Purkinje cell (primary cell): ENCODE results near the gene FAM236B. TPM values are rescaled to one million over a fixed set of nuclear protein-coding genes. Genes with fewer than 3 reads are reported as not detected.

Experiments used
- polyA plus RNA-seq: library from polyadenylated mRNA; unstranded; fragments of >200 nt; fragmentation: Nextera tagmentation; gene quantifications from 2 replicates; pipeline ENCODE4 v1.2.1, GENCODE V29; 2014

The FAM236B gene
- not detected in 2 replicates for polyA plus RNA-seq

DNA sequence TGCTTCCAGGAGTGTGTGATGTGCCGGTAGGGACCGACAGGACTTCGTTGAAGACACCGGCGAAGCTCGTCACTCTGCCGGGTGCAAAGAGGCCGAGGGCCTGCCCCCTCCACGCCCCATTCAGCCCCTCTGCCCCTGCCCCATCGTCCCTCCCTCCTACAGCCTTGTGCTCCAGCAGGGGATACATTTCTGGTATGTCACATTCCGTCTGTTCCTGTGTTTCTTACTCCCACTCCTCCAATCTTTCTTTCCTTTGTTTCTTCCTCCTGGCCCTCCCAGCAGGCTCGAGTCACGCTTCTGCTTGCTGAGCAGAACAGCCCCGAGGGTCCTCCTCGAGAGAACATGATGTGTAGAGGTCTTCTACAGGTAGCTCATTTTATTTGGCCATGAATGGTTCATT, at the start of gene FAM236B:
Gene FAM236B, minus strand, starts transcription at position 101 of the 400 bp plus-strand sequence. Its CDS starts 100 bp downstream, at position 1.

DNA sequence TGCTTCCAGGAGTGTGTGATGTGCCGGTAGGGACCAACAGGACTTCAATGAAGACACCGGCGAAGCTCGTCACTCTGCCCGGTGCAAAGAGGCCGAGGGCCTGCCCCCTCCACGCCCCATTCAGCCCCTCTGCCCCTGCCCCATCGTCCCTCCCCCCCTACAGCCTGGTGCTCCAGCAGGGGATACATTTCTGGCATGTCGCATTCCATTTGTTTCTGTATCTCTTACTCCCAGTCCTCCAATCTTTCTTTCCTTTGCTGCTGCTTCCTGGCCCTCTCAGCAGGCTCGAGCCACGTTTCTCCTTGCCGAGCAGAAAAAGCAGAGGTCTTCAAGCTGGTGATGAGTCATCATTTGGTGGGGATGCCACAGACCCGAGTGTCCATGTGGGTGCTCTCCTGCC, 25.6 kb upstream of the FAM236B start, which contains the start of gene FAM236D:
Gene FAM236D, minus strand, starts transcription at position 101 of the 400 bp plus-strand sequence. Its CDS starts 100 bp downstream, at position 1.

DNA sequence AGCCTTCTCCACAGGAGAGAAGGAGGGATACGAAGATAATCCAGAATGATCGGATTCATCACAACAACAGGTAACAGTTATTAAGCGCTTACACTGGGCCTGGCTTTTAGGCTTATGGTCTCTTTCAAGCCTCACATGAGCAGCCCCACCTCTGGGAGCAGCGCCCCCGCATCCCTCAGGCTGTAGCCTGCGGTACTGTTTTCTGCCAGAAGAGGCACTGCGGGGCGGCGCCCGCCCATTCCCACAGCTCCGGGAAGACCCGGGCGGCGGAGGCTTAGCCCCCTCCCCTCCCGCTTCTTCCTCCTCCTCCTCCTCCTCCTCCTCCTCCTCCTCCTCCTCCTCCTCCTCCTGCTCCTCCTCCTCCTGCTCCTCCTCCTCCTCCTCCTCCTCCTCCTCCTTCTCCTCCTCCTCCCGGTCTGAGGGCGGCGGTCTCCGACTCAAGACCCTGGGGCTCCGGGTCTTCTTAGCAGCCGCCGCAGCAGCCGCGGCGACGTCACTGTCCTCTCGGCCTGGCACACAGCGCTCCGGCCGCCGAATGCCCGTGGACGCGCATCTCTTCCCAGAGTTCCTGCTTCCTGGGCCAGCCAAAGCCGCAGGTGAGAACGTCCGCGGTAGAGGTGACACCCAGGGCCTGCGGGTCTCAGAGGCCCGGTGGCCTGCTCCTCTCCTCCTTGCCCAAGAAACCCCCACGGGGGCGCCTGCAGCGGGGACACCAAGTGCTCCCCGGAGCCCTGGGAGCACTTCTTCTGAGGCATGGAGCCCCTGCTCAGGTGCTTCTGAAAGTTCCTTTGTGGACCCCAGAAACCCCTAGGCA, 5.6 kb downstream of the FAM236B start, which contains the start of gene DMRTC1B:
Gene DMRTC1B, plus strand, starts transcription at position 238 of the 814 bp plus-strand sequence. CDS start 68,246 bp downstream, outside the sequence.

Other genes with a start within 250 kb of the FAM236B start
- gene HDAC8, start 209.8 kb downstream of the FAM236B start, polyA plus RNA-seq: 22.1 and 29.0 TPM in 2 replicates
- gene PHKA1, start 68.4 kb downstream of the FAM236B start, polyA plus RNA-seq: 0.06 and 1.0 TPM in 2 replicates
- gene DMRTC1B, start 5.8 kb downstream of the FAM236B start, polyA plus RNA-seq: 11.2 and 19.2 TPM in 2 replicates
- gene FAM236D, start 25.6 kb upstream of the FAM236B start, polyA plus RNA-seq: not detected in 2 replicates
- not detected in 2 replicates for gene FAM236C, start 130.0 kb upstream of the FAM236B start, polyA plus RNA-seq
- gene FAM236A, start 155.5 kb upstream of the FAM236B start, polyA plus RNA-seq: not detected in 2 replicates
- gene DMRTC1, start 161.2 kb upstream of the FAM236B start, polyA plus RNA-seq: 0.38 TPM in 1 of 2 replicates, not detected in the other
- gene PABPC1L2B, start 220.3 kb upstream of the FAM236B start, polyA plus RNA-seq: 4.0 TPM in 1 of 2 replicates, not detected in the other